ENCODE data around the gene APEX2. TPM values are rescaled to one million over a fixed set of nuclear protein-coding genes. Genes with fewer than 3 reads are reported as not detected.

The APEX2 gene
- total RNA-seq, 1 experiment from 2014 or later: 28.5 TPM

DNA sequence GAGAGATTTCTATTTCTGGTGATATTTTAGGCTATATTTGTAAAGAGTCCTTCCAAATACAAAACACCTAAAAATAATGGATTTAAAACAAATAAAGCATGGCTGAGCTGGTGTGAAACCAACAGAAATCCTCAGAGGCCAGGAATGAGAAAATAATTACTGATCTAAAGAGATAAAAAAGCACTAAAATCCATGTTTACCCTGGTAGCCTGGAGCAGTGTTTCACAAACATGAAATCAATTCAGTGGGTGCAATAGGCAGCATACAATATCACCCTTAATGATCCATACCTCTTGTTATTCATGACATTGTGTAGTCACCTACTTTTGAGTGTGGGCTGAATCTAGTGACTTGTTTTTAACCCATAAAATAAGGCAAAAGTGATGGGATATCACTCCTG is 20.7 kb upstream of the APEX2 start:
- Histone ChIP-seq H3K27ac (ENCODE audit: insufficient read length, low read depth, low read length) (no peak overlapping the region), H3K9ac (ENCODE audit: extremely low read depth, insufficient read length, low read length) (no peak overlapping the region), H3K4ac (ENCODE audit: low read depth, low read length) (no peak overlapping the region), H3K18ac (ENCODE audit: insufficient read length, low read depth, low read length) (no peak overlapping the region), H3K14ac (ENCODE audit: insufficient read depth, low read length) (no peak overlapping the region), H4K91ac (ENCODE audit: insufficient read length, low read depth, low read length) (no peak overlapping the region), H3K79me2 (ENCODE audit: insufficient read depth, low read length) (no peaks in the 10 kb centered on the region), H3K4me1 (ENCODE audit: insufficient read depth, low read length) (no peaks in the 10 kb centered on the region), H3T11ph (ENCODE audit: low read length) (no peak overlapping the region), H4K5ac (ENCODE audit: insufficient read length, low read depth, low read length) (no peak overlapping the region), H3K23ac (ENCODE audit: insufficient read length, low read depth, low read length) (no peak overlapping the region), H4K8ac (replicated peaks; ENCODE audit: insufficient read length, low read depth, low read length) (no peak overlapping the region), H2BK20ac (ENCODE audit: low read depth, low read length, poor library complexity, severe bottlenecking) (no peak overlapping the region), H2BK5ac (ENCODE audit: insufficient read length, low read length) (no peak overlapping the region), H3K23me2 (ENCODE audit: insufficient read length, low read depth, low read length, poor library complexity, severe bottlenecking) (no peaks in the 10 kb centered on the region), H3K79me1 (ENCODE audit: insufficient read depth, low read depth, low read length, poor library complexity, severe bottlenecking) (no peaks in the 10 kb centered on the region), H4K20me1 (ENCODE audit: control insufficient read depth, insufficient read depth, insufficient read length) (no peaks in the 10 kb centered on the region), H2AFZ (ENCODE audit: low read length) (no peak overlapping the region), H3K56ac (ENCODE audit: insufficient read length, low read depth, low read length) (no peak overlapping the region), H2BK12ac (ENCODE audit: insufficient read length, low read depth, low read length) (no peak overlapping the region), H3K4me2 (ENCODE audit: insufficient read depth, insufficient read length, low read length) (no peak overlapping the region), H2BK15ac (ENCODE audit: low read depth, low read length) (no peak overlapping the region), H3K27me3 (ENCODE audit: insufficient read depth, low read length) (no peaks in the 10 kb centered on the region), H3K9me3 (ENCODE audit: control insufficient read depth, low read depth, low read length) (peaks cover 16% of the 10 kb centered on the region), H2AK5ac (ENCODE audit: insufficient read length, low read length) (no peak overlapping the region), H2BK120ac (ENCODE audit: low read depth, low read length, poor library complexity, severe bottlenecking) (no peak overlapping the region)
- H3K27me3 Mint-ChIP-seq (ENCODE audit: low read depth): peaks cover 3% of the 10 kb centered on the region
- H3K27ac Mint-ChIP-seq: no peak overlapping the region
- H3K36me3 Mint-ChIP-seq (ENCODE audit: insufficient read depth in 1 of 3, low read depth in 3 of 3): peaks cover 0 to 2% (median 2%) of the 10 kb centered on the region in 3 experiments; a peak in 1 of 7 replicates
- H3K4me3 Mint-ChIP-seq: no peak overlapping the region
- TF ChIP-seq, protein P1, sequence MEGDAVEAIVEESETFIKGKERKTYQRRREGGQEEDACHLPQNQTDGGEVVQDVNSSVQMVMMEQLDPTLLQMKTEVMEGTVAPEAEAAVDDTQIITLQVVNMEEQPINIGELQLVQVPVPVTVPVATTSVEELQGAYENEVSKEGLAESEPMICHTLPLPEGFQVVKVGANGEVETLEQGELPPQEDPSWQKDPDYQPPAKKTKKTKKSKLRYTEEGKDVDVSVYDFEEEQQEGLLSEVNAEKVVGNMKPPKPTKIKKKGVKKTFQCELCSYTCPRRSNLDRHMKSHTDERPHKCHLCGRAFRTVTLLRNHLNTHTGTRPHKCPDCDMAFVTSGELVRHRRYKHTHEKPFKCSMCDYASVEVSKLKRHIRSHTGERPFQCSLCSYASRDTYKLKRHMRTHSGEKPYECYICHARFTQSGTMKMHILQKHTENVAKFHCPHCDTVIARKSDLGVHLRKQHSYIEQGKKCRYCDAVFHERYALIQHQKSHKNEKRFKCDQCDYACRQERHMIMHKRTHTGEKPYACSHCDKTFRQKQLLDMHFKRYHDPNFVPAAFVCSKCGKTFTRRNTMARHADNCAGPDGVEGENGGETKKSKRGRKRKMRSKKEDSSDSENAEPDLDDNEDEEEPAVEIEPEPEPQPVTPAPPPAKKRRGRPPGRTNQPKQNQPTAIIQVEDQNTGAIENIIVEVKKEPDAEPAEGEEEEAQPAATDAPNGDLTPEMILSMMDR (conservative IDR thresholded peaks at IDR 0.05): no peak
- H3K9me3 Mint-ChIP-seq: peaks cover 69 to 77% of the 10 kb centered on the region in 2 experiments
- DNase-seq: no peak
- no peaks in the 10 kb centered on the region for H3K4me1 Mint-ChIP-seq
